ENCODE results near the gene NUDT7. TPM values are rescaled to one million over a fixed set of nuclear protein-coding genes. Genes with fewer than 3 reads are reported as not detected.
A peak's percentile ranks its signal among the peaks of the same experiment; 100 is the strongest.

NUDT7 gene
- total and polyA plus RNA-seq, 9 of the 15 experiments (the other 6 are each of a cell fraction or from before 2014, with no cell fraction given): 5.6 to 24.2 (median 10.5) TPM

- TF ChIP-seq ILF3 (IDR thresholded peaks at IDR 0.05; ENCODE audit: borderline replicate concordance) (no peak), RFX1 (IDR thresholded peaks at IDR 0.05) (no peak), CREM (IDR thresholded peaks at IDR 0.05; ENCODE audit: low read depth) (no peak), CHD4 (IDR thresholded peaks at IDR 0.05; ENCODE audit: insufficient read depth, insufficient replicate concordance, low read depth, low read length, poor library complexity, severe bottlenecking) (no peak), SRSF3 (IDR thresholded peaks at IDR 0.05; ENCODE audit: insufficient read depth, low read length) (no peak), POLR2AphosphoS5 (IDR thresholded peaks at IDR 0.05; ENCODE audit: control insufficient read depth, insufficient read depth, low read depth, low read length) (no peak), ZNF280B (CRISPR knock-in tag; IDR thresholded peaks at IDR 0.05) (no peak), HDAC1 (IDR thresholded peaks at IDR 0.05) (peak in 1 of 2 experiments; percentile 7; a peak in 1 of 4 replicates), ZNF57 (CRISPR knock-in tag; IDR thresholded peaks at IDR 0.05) (no peak), MEIS2 (IDR thresholded peaks at IDR 0.05; ENCODE audit: partially characterized antibody) (peak; percentile 28), AFF1 (IDR thresholded peaks at IDR 0.05; ENCODE audit: low read depth in 1 of 2, partially characterized antibody in 2 of 2) (peak in 1 of 2 experiments; percentile 80), NFIC (IDR thresholded peaks at IDR 0.05) (peak; percentile 49; the same call in 1 of the 2 replicates), RBM15 (IDR thresholded peaks at IDR 0.05; ENCODE audit: insufficient read depth, low read length) (no peak), DLX4 (CRISPR knock-in tag; IDR thresholded peaks at IDR 0.05) (no peak), LARP7 (IDR thresholded peaks at IDR 0.05) (no peak), PHF20 (IDR thresholded peaks at IDR 0.05; ENCODE audit: partially characterized antibody) (peak; percentile 12)
- no peaks in the 10 kb centered on the region for H3K9me3 ChIP-seq (replicated peaks; ENCODE audit: control insufficient read depth, insufficient read depth, low read depth, low read length)
- H3K27me3 ChIP-seq (ENCODE audit: control insufficient read depth in 2 of 2, insufficient read depth in 2 of 2, low read length in 2 of 2): no peaks in the 10 kb centered on the region; a peak in 1 of 5 replicates
- FAIRE-seq (no peak), ATAC-seq (peak; percentile 1; the same call in 1 of the 3 replicates), DNase-seq (ENCODE audit: extremely low read depth in 1 of 4, low spot score in 3 of 4) (no peak)
- peaks cover 2% of the 10 kb centered on the region; the same call in 1 of the 3 replicates for H3K79me2 ChIP-seq (ENCODE audit: control insufficient read depth, insufficient read depth, low read length)
- in situ Hi-C loops (cut with MboI): no loop called here
- peak overlapping the region; percentile 76 for H3K4me2 ChIP-seq (ENCODE audit: insufficient read depth, low read length)
- CTCF ChIA-PET (ENCODE audit: low intra/inter-chr PET ratio): interaction anchor here (0.6 kb wide), 1 partner anchor 230 kb away, joined by 5 read pairs; no protein-coding TSS in a partner anchor
- BruUV-seq (replicated peaks): no TSS peak
- POLR2A ChIA-PET: interaction anchor here (0.7 to 1.5 kb wide), 3 partner anchors 16 to 265 kb away, joined by 3 read pairs; no protein-coding TSS in a partner anchor
- no peaks in the 10 kb centered on the region for H4K20me1 ChIP-seq (replicated peaks; ENCODE audit: control insufficient read depth, insufficient read depth, low read length)
- H3K4me1 ChIP-seq (replicated peaks in 1 of 2; ENCODE audit: control insufficient read depth in 2 of 2, insufficient read depth in 2 of 2, low read length in 2 of 2): peaks cover 5 to 6% of the 10 kb centered on the region in 2 experiments; a peak in 4 of 5 replicates
- H3K36me3 ChIP-seq (ENCODE audit: control insufficient read depth, insufficient read depth, low read length): no peaks in the 10 kb centered on the region
- peak overlapping the region; percentile 23; the same call in 1 of the 2 replicates for H3K4me3 ChIP-seq
- 37% methylated on average over 7 of the region's 12 CpGs for WGBS (ENCODE audit: insufficient coverage, low coverage, missing lambda C conversion rate)
- no peak overlapping the region for H3K9ac ChIP-seq (ENCODE audit: insufficient read depth in 1 of 2, low read depth in 2 of 2, low read length in 2 of 2)
- H2AFZ ChIP-seq (ENCODE audit: low read depth, low read length): peak overlapping the region; percentile 97
- intact Hi-C loops (cut with micrococcal nuclease): no loop called here
- H3K27ac ChIP-seq (ENCODE audit: extremely low read depth, low read depth, low read length): peak overlapping the region; percentile 58
- H3K9me1 ChIP-seq (ENCODE audit: control insufficient read depth, insufficient read depth, low read length): no peaks in the 10 kb centered on the region
These were observed 484 bp upstream of the NUDT7 start for GRCh38 chr16:77721752-77722308.

Data from K562 (cell line).